Muscle of leg (tissue), 16 donors: ENCODE data around the gene EDC4. TPM values are rescaled to one million over a fixed set of nuclear protein-coding genes. Genes with fewer than 3 reads are reported as not detected.
A peak's percentile ranks its signal among the peaks of the same experiment; 100 is the strongest.
"Not testable (repeated sequence)": the region's sequence is repeated elsewhere in the genome, so short reads cannot be mapped to it uniquely, and the experiment has no call there.

Experiments used
- DNase-seq: peaks from one replicate; pipeline ENCODE4 v3.0.0; 2013
- H3K27ac ChIP-seq: one replicate; pipeline ENCODE4 v1.5.1; 2013; ENCODE audit warnings: mild to moderate bottlenecking, low read length, control low read depth
- H3K27me3 ChIP-seq: one replicate; pipeline ENCODE4 v1.6.1; 2013; ENCODE audit warnings: low read length; ENCODE audit not compliant: control insufficient read depth, insufficient read depth
- H3K36me3 ChIP-seq: one replicate; pipeline ENCODE4 v1.6.1; 2013; ENCODE audit warnings: low read length; ENCODE audit not compliant: control insufficient read depth, insufficient read depth
- H3K4me1 ChIP-seq: one replicate; pipeline ENCODE4 v1.6.1; 2013; ENCODE audit warnings: low read length; ENCODE audit not compliant: control insufficient read depth, insufficient read depth
- H3K4me3 ChIP-seq: one replicate; pipeline ENCODE4 v1.5.1; 2013; ENCODE audit warnings: low read length, control low read depth
- H3K9me3 ChIP-seq: replicated peaks from 2 replicates; pipeline ENCODE4 v1.6.1; 2013; ENCODE audit warnings: low read depth, low read length; ENCODE audit not compliant: control insufficient read depth
- WGBS: methylation state at CpG from one replicate; pipeline ENCODE4 v1.1.5; 2013; ENCODE audit warnings: missing lambda C conversion rate; ENCODE audit not compliant: insufficient coverage; 5-methylcytosine and 5-hydroxymethylcytosine counted together
- long read RNA-seq, 11 donors: transcript quantifications; one replicate each; lab custom pipeline, GENCODE V29; 2026
- polyA plus RNA-seq, 8 donors: library from polyadenylated mRNA; unstranded; fragments of 120-200 nt; gene quantifications; one replicate each; pipeline versions ENCODE4 v1.2.1 to v1.2.3, GENCODE V29; 2013; ENCODE audit warnings: inconsistent platforms in 1 of 8, low replicate concordance in 1 of 8; ENCODE audit not compliant: insufficient read length in 8 of 8, insufficient read depth in 1 of 8
- total RNA-seq: library from RNA; stranded (reverse); fragments of 120-200 nt; gene quantifications from one replicate; pipeline ENCODE4 v1.2.4, GENCODE V29; 2013

Gene EDC4
- total RNA-seq, result 56.9 TPM
- 100 to 1,000 TPM; 100 to 124 (median 114) TPM for polyA plus RNA-seq
- long read RNA-seq, donor 1, partial matches to known transcripts, result 0 of 1 reads
- long read RNA-seq, donor 1, other reads (novel, unspliced or antisense), result 0 of 1 reads
- long read RNA-seq, donor 2, result 0 reads
- long read RNA-seq, donor 3, full-length matches to known transcripts, result 2 of 17 reads
- long read RNA-seq, donor 3, partial matches to known transcripts, result 15 of 17 reads
- long read RNA-seq, donor 3, other reads (novel, unspliced or antisense), result 0 of 17 reads
- long read RNA-seq, donor 4, partial matches to known transcripts, result 6 of 6 reads
- long read RNA-seq, donor 4, other reads (novel, unspliced or antisense), result 0 of 6 reads
- long read RNA-seq, donor 5, full-length matches to known transcripts, result 6 of 40 reads
- long read RNA-seq, donor 5, partial matches to known transcripts, result 34 of 40 reads
- long read RNA-seq, donor 5, other reads (novel, unspliced or antisense), result 0 of 40 reads
- long read RNA-seq, donor 6, full-length matches to known transcripts, result 6 of 25 reads
- long read RNA-seq, donor 6, partial matches to known transcripts, result 19 of 25 reads
- long read RNA-seq, donor 6, other reads (novel, unspliced or antisense), result 0 of 25 reads
- long read RNA-seq, donor 7, partial matches to known transcripts, result 10 of 10 reads
- long read RNA-seq, donor 7, other reads (novel, unspliced or antisense), result 0 of 10 reads
- long read RNA-seq, donor 8, partial matches to known transcripts, result 0 of 1 reads
- long read RNA-seq, donor 8, other reads (novel, unspliced or antisense), result 0 of 1 reads
- long read RNA-seq, donor 9, full-length matches to known transcripts, result 1 of 1 reads
- long read RNA-seq, donor 9, partial matches to known transcripts, result 0 of 1 reads
- long read RNA-seq, donor 9, other reads (novel, unspliced or antisense), result 0 of 1 reads
- long read RNA-seq, donor 10, partial matches to known transcripts, result 0 of 1 reads
- long read RNA-seq, donor 10, other reads (novel, unspliced or antisense), result 0 of 1 reads
- long read RNA-seq, donor 11, full-length matches to known transcripts, result 2 of 7 reads
- long read RNA-seq, donor 11, partial matches to known transcripts, result 5 of 7 reads
- long read RNA-seq, donor 11, other reads (novel, unspliced or antisense), result 0 of 7 reads

DNA sequence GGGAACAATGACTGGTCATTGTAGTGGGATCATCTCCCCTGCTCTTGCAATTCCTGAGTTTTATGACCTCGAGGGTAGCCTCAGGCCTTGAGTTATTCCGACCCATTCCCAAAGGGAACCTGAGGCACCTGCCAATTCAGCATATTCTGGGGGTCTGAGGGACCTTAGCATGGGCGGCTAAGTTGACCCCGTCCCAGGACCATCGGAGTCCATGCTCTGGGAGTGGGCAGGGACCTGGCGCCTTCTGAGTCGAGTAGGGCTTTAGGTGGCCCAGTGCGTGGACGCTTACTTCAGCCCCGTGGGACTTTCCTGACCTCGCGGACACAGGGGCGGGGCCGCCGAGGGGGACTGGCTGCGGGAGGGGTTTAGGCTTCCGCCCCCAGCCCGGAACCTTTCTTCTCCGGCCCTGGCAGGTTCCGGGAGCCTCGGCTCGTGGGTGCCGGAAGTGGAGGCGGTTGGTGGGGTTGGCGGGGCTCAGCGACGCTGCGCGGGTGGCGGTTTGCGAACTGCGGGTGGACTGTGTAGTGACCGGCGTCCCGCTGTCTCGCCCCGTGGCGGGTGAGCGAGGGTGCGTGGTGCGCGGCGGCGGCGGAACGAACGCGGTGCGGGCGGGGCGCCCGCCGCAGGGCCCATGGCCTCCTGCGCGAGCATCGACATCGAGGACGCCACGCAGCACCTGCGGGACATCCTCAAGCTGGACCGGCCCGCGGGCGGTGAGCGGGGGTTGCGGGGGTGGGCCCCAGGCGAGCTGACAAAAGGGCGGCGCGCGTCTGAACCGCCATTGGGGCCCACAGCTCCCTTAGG is at the start of gene EDC4:
Gene EDC4 (plus strand): TSS at position 422 of the 804 bp plus-strand sequence. CDS start 210 bp downstream, at position 632.
- WGBS, result under 1% methylated on average over 64 of the region's 72 CpGs
- H3K27me3 ChIP-seq, result no peaks in the 10 kb centered on the region
- H3K4me3 ChIP-seq, result peak within 1 kb of the TSS; percentile 97
- DNase-seq, result peak; percentile 88
- H3K36me3 ChIP-seq, result peaks cover 66% of the 10 kb centered on the region
- peaks cover 26% of the 10 kb centered on the region for H3K4me1 ChIP-seq
- peak within 1 kb of the TSS; percentile 76 for H3K27ac ChIP-seq
- no peaks in the 10 kb centered on the region for H3K9me3 ChIP-seq

GRCh38 chr16:67825119-67825518 is 47.7 kb upstream of the EDC4 start:
- H3K4me3 ChIP-seq, result no peak overlapping the region
- DNase-seq, result no peak
- WGBS, result 97% methylated on average over 6 of the region's 8 CpGs
- peaks cover 37% of the 10 kb centered on the region for H3K36me3 ChIP-seq
- no peaks in the 10 kb centered on the region for H3K27me3 ChIP-seq
- no peaks in the 10 kb centered on the region for H3K4me1 ChIP-seq
- no peaks in the 10 kb centered on the region for H3K9me3 ChIP-seq
- H3K27ac ChIP-seq, result no peak overlapping the region

- Histone ChIP-seq H3K4me1 (no peaks in the 10 kb centered on the region), H3K36me3 (peaks cover 44% of the 10 kb centered on the region), H3K4me3 (no peak overlapping the region), H3K27me3 (no peaks in the 10 kb centered on the region), H3K27ac (no peak overlapping the region), H3K9me3 (no peaks in the 10 kb centered on the region)
- WGBS, result 94% methylated on average over 9 of the region's 14 CpGs
- DNase-seq, result no peak
Observed at GRCh38 chr16:67825906-67826305, 46.9 kb upstream of the EDC4 start.

DNA sequence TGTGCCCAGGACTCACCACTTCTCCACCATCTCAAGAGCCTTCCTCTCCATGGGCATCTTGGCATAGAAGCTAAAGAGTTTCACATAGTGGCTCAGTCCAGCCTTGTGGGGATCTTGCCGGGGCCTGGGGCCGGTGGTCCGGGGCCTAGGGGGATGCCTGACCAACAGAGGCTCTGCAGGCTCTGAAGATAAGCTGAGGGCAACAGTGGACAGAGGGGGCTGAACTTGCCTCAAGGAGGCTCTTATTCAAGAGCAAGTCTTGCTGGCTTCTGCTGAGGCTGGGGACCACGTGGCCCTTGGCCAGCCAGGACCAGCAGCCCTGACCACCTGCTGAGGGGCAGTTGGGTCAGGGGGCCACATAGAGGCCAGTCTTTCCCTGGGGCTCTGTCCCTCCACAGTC is 44.2 kb upstream of the EDC4 start:
- DNase-seq, result no peak
- H3K36me3 ChIP-seq, result peaks cover 59% of the 10 kb centered on the region
- WGBS, result 95% methylated on average over 4 of the region's 4 CpGs

DNA sequence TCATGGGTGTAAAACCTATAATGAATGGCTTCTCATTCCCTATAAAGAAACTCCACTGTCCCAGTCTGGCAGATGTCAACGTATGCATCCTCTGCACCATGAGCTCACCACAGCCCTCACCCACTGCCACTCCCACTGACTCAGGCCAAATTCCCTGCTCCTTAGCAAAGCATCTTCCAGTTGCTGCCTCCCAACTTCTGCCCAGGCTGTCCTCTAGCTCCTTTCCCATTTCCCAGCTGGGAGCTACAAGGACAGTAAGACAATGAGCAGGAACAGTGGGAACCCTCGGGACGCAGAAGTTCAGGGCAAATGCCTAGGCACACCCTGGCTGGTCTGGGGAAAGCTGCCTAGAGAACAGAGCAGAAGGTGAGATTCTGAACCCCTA is 39.8 kb upstream of the EDC4 start:
- H3K4me1 ChIP-seq, result peaks cover 13% of the 10 kb centered on the region
- 4% methylated on average over 3 of the region's 3 CpGs for WGBS
- H3K27me3 ChIP-seq, result no peaks in the 10 kb centered on the region
- DNase-seq, result peak; percentile 37
- peaks cover 43% of the 10 kb centered on the region for H3K36me3 ChIP-seq
- no peaks in the 10 kb centered on the region for H3K9me3 ChIP-seq
- H3K4me3 ChIP-seq, result peak overlapping the region; percentile 73
- no peak overlapping the region for H3K27ac ChIP-seq

More for the DNA sequence above, 44.2 kb upstream of the EDC4 start:
- Histone ChIP-seq H3K27me3 (no peaks in the 10 kb centered on the region), H3K4me1 (peaks cover 9% of the 10 kb centered on the region), H3K27ac (no peak overlapping the region), H3K9me3 (no peaks in the 10 kb centered on the region), H3K4me3 (no peak overlapping the region)

- DNase-seq, result peak; percentile 98
- Histone ChIP-seq H3K27ac (peak overlapping the region; percentile 23), H3K36me3 (peaks cover 37% of the 10 kb centered on the region), H3K4me1 (peaks cover 13% of the 10 kb centered on the region), H3K27me3 (no peaks in the 10 kb centered on the region), H3K4me3 (peak overlapping the region; percentile 73), H3K9me3 (no peaks in the 10 kb centered on the region)
- WGBS, result 0% methylated on average over 48 of the region's 49 CpGs
Observed at GRCh38 chr16:67833415-67834241, 39.2 kb upstream of the EDC4 start.

DNA sequence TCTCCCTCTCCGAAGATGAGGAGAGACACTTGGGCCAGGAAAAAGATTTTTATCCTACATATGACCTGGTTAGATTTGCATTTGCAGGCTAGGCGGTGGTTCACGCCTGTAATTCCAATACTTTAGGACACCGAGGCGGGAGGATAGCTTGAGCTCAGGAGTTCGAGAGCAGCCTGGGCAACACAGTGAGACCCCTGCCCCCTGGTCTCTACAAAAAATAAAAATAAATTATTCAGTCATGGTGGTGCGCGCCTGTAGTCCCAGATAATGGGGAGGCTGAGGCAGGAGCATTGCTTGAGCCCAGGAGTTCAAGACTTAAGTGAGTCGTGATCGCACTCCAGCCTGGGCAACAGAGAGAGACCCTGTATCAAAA is 38.6 kb upstream of the EDC4 start:
- H3K36me3 ChIP-seq, result peaks cover 31% of the 10 kb centered on the region
- H3K9me3 ChIP-seq, result no peaks in the 10 kb centered on the region
- no peak overlapping the region for H3K27ac ChIP-seq
- H3K27me3 ChIP-seq, result no peaks in the 10 kb centered on the region
- DNase-seq, result no peak
- WGBS, result 90% methylated on average over 8 of the region's 10 CpGs
- H3K4me3 ChIP-seq, result peak overlapping the region; percentile 73
- H3K4me1 ChIP-seq, result peaks cover 13% of the 10 kb centered on the region

GRCh38 chr16:67837190-67837589 is 35.7 kb upstream of the EDC4 start:
- H3K27me3 ChIP-seq, H3K36me3 ChIP-seq, H3K4me3 ChIP-seq, H3K27ac ChIP-seq, H3K9me3 ChIP-seq, DNase-seq: not testable (repeated sequence)
- 92% methylated on average over 7 of the region's 10 CpGs for WGBS
- H3K4me1 ChIP-seq, result peaks cover 20% of the 10 kb centered on the region

DNA sequence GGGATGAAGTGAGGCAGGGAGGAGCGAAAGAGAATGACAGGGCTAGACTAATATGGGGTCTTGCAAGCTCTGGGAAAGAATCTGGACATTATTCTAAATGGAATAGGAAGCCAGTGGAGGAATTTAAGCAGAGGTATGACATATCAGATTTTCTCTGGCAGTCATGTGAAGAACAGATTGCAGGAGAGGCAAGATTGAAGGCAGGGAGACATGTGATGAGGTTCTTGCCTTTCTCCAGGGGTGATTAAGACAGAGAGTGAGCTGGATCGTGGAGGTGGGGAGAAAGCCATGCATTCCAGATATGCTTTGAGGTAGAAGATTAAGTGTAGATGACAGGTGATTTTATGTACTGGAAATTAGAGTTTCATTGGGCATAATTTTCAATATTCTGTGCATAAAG is 35.0 kb upstream of the EDC4 start:
- Histone ChIP-seq H3K27ac (no peak overlapping the region), H3K27me3 (no peaks in the 10 kb centered on the region), H3K4me1 (peaks cover 16% of the 10 kb centered on the region), H3K36me3 (no peaks in the 10 kb centered on the region), H3K4me3 (no peak overlapping the region), H3K9me3 (no peaks in the 10 kb centered on the region)
- WGBS, result 100% methylated on average over 1 of the region's 2 CpGs
- no peak for DNase-seq
